Nephron (organoid): Measurements from ENCODE around the gene ARL14EP.
A peak's percentile ranks its signal among the peaks of the same experiment; 100 is the strongest.

ENCODE experiments used
- H3K27ac Mint-ChIP-seq, 3 experiments: 2 replicates each; pipeline ENCODE4 v1.8.0; 2020; ENCODE audit warnings: mixed read lengths in 3 of 3, mild to moderate bottlenecking in 2 of 3, moderate library complexity in 1 of 3
- H3K27me3 Mint-ChIP-seq: 2 replicates; pipeline ENCODE4 v1.8.0; 2021; ENCODE audit warnings: low read depth, mild to moderate bottlenecking, moderate library complexity, mixed read lengths
- H3K36me3 Mint-ChIP-seq: 2 replicates; pipeline ENCODE4 v1.8.0; 2020; ENCODE audit warnings: low read depth, mixed read lengths
- H3K4me1 Mint-ChIP-seq: 2 replicates; pipeline ENCODE4 v1.8.0; 2020; ENCODE audit warnings: mixed read lengths
- H3K4me3 Mint-ChIP-seq, 3 experiments: 2 replicates each; pipeline ENCODE4 v1.8.0; 2020; ENCODE audit warnings: mild to moderate bottlenecking in 3 of 3, mixed read lengths in 3 of 3, moderate library complexity in 2 of 3
- H3K9me3 Mint-ChIP-seq: 2 replicates; pipeline ENCODE4 v1.8.0; 2020; ENCODE audit warnings: mixed read lengths
- CTCF ChIP-seq, 3 experiments: fragments of 200-600 bp; sonication (generic); IDR thresholded peaks; one replicate each; pipeline ENCODE4 v1.5.0; 2021; ENCODE audit warnings: antibody characterized with exemption in 3 of 3; ENCODE audit not compliant: unreplicated experiment in 3 of 3

The ARL14EP gene

GRCh38 chr11:30322826-30323710 lies at the start of gene ARL14EP:
Gene ARL14EP (plus strand): TSS chr11:30323104. CDS start chr11:30330949, 7,845 bp downstream.
- Mint-ChIP-seq H3K4me1 (peaks cover 29% of the 10 kb centered on the region), H3K27me3 (peaks cover 4% of the 10 kb centered on the region), H3K9me3 (no peaks in the 10 kb centered on the region), H3K27ac (peak within 1 kb of the TSS; percentile 90 to 99 (median 97)), H3K36me3 (peaks cover 7% of the 10 kb centered on the region), H3K4me3 (peak within 1 kb of the TSS; percentile 97 to 100 (median 98))
- TF ChIP-seq CTCF (IDR thresholded peaks at IDR 0.05; ENCODE audit: unreplicated experiment in 3 of 3) = no peak

- H3K4me3 Mint-ChIP-seq = no peak overlapping the region
- H3K27me3 Mint-ChIP-seq = peaks cover 4% of the 10 kb centered on the region
- no peak overlapping the region for H3K27ac Mint-ChIP-seq
- H3K36me3 Mint-ChIP-seq = no peaks in the 10 kb centered on the region
- no peak for TF ChIP-seq CTCF (IDR thresholded peaks at IDR 0.05; ENCODE audit: unreplicated experiment in 3 of 3)
- H3K9me3 Mint-ChIP-seq = no peaks in the 10 kb centered on the region
- H3K4me1 Mint-ChIP-seq = no peaks in the 10 kb centered on the region
Observed at GRCh38 chr11:30277176-30277575, 45.7 kb upstream of the ARL14EP start.

- H3K27me3 Mint-ChIP-seq = peaks cover 5% of the 10 kb centered on the region
- no peak overlapping the region for H3K27ac Mint-ChIP-seq
- no peak overlapping the region for H3K4me3 Mint-ChIP-seq
- H3K4me1 Mint-ChIP-seq = no peaks in the 10 kb centered on the region
- no peak for TF ChIP-seq CTCF (IDR thresholded peaks at IDR 0.05; ENCODE audit: unreplicated experiment in 3 of 3)
- H3K36me3 Mint-ChIP-seq = no peaks in the 10 kb centered on the region
- H3K9me3 Mint-ChIP-seq = no peaks in the 10 kb centered on the region
Observed at GRCh38 chr11:30279796-30280195, 43.1 kb upstream of the ARL14EP start.

- Mint-ChIP-seq H3K27ac (no peak overlapping the region), H3K4me1 (no peaks in the 10 kb centered on the region), H3K4me3 (no peak overlapping the region), H3K36me3 (no peaks in the 10 kb centered on the region), H3K27me3 (peaks cover 5% of the 10 kb centered on the region), H3K9me3 (no peaks in the 10 kb centered on the region)
- TF ChIP-seq CTCF (IDR thresholded peaks at IDR 0.05; ENCODE audit: unreplicated experiment in 3 of 3) = no peak
Observed at GRCh38 chr11:30281476-30282288, 41.2 kb upstream of the ARL14EP start.

GRCh38 chr11:30282289-30282631 lies 40.6 kb upstream of the ARL14EP start:
- Mint-ChIP-seq H3K27me3 (peaks cover 5% of the 10 kb centered on the region), H3K4me3 (no peak overlapping the region), H3K4me1 (no peaks in the 10 kb centered on the region), H3K36me3 (no peaks in the 10 kb centered on the region), H3K9me3 (no peaks in the 10 kb centered on the region), H3K27ac (no peak overlapping the region)
- no peak for TF ChIP-seq CTCF (IDR thresholded peaks at IDR 0.05; ENCODE audit: unreplicated experiment in 3 of 3)
